GM19351 (cell line): ENCODE results near the gene ZNF529.
"Not testable (repeated sequence)": the region's sequence is repeated elsewhere in the genome, so short reads cannot be mapped to it uniquely, and the experiment has no call there.

Source experiments
- ATAC-seq: cut with Tn5 transposase; IDR thresholded peaks from one replicate; pipeline ENCODE4 v1.9.1; 2021; ENCODE audit warnings: mild to moderate bottlenecking, moderate library complexity; ENCODE audit not compliant: unreplicated experiment

Gene ZNF529

GRCh38 chr19:36573020-36573894 lies at the start of gene ZNF529:
ZNF529 (minus strand) TSS chr19:36573292; CDS start chr19:36572346, 946 bp downstream.
- peak; percentile 91 for ATAC-seq

- ATAC-seq: peak; percentile 7
These were observed 32.9 kb upstream of the ZNF529 start for GRCh38 chr19:36605877-36606478.

- ATAC-seq: peak; percentile 78
These were observed 32.2 kb upstream of the ZNF529 start, which contains the start of gene ZNF382 for GRCh38 chr19:36605101-36605876. ZNF382 (plus strand) TSS chr19:36605313; CDS start chr19:36609915, 4,602 bp downstream.

- ATAC-seq: peak; percentile 84
These were observed 31.6 kb upstream of the ZNF529 start for GRCh38 chr19:36604656-36605100.

- ATAC-seq: not testable (repeated sequence)
These were observed 29.6 kb upstream of the ZNF529 start for GRCh38 chr19:36602681-36603080.

GRCh38 chr19:36579255-36579654 lies 6.2 kb upstream of the ZNF529 start:
- ATAC-seq: no peak

GRCh38 chr19:36577271-36577996 lies 4.3 kb upstream of the ZNF529 start:
- no peak for ATAC-seq

- ATAC-seq: no peak
These were observed 1.6 kb upstream of the ZNF529 start for GRCh38 chr19:36574741-36575140.

- peak; percentile 15 for ATAC-seq
These were observed 1.0 kb upstream of the ZNF529 start for GRCh38 chr19:36573895-36574720.

GRCh38 chr19:36572593-36573019 lies 486 bp downstream of the ZNF529 start:
- ATAC-seq: no peak

- no peak for ATAC-seq
These were observed 8.7 kb downstream of the ZNF529 start for GRCh38 chr19:36564391-36564790.

GRCh38 chr19:36547001-36547732 lies 25.9 kb downstream of the ZNF529 start:
- no peak for ATAC-seq

GRCh38 chr19:36528921-36529518 lies 44.1 kb downstream of the ZNF529 start:
- ATAC-seq: peak; percentile 22

- peak; percentile 84 for ATAC-seq
These were observed 44.7 kb downstream of the ZNF529 start, which contains the start of gene ZNF260 for GRCh38 chr19:36528194-36528920. ZNF260 (minus strand) TSS chr19:36528271; CDS start chr19:36515238, 13,033 bp downstream.

- ATAC-seq: no peak
These were observed 45.3 kb downstream of the ZNF529 start for GRCh38 chr19:36527873-36528193.

GRCh38 chr19:36527341-36527740 lies 45.8 kb downstream of the ZNF529 start:
- ATAC-seq: no peak

GRCh38 chr19:36526581-36526980 lies 46.5 kb downstream of the ZNF529 start:
- ATAC-seq: no peak

GRCh38 chr19:36524617-36525016 lies 48.5 kb downstream of the ZNF529 start:
- ATAC-seq: no peak
